DOHH2 (cell line): ENCODE results near the gene REL.

ENCODE experiments used
- EZH2phosphoT487 ChIP-seq: fragments of 200-600 bp; sonication (generic); IDR thresholded peaks from 2 replicates; pipeline ENCODE4 v1.6.1; 2017; ENCODE audit warnings: borderline replicate concordance, mild to moderate bottlenecking, antibody characterized with exemption, low read length, moderate library complexity, mixed read lengths
- TF ChIP-seq, protein P1 (sequence below): fragments of 200-600 bp; sonication (generic); IDR thresholded peaks from one replicate; pipeline ENCODE4 v1.5.1; 2014; ENCODE audit warnings: antibody characterized with exemption, mild to moderate bottlenecking, low read depth, low read length; ENCODE audit not compliant: poor library complexity, severe bottlenecking

GRCh38 chr2:60925994-60926740 lies 44.8 kb downstream of the REL start:
- TF ChIP-seq, protein P1, sequence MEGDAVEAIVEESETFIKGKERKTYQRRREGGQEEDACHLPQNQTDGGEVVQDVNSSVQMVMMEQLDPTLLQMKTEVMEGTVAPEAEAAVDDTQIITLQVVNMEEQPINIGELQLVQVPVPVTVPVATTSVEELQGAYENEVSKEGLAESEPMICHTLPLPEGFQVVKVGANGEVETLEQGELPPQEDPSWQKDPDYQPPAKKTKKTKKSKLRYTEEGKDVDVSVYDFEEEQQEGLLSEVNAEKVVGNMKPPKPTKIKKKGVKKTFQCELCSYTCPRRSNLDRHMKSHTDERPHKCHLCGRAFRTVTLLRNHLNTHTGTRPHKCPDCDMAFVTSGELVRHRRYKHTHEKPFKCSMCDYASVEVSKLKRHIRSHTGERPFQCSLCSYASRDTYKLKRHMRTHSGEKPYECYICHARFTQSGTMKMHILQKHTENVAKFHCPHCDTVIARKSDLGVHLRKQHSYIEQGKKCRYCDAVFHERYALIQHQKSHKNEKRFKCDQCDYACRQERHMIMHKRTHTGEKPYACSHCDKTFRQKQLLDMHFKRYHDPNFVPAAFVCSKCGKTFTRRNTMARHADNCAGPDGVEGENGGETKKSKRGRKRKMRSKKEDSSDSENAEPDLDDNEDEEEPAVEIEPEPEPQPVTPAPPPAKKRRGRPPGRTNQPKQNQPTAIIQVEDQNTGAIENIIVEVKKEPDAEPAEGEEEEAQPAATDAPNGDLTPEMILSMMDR = no peak
- TF ChIP-seq EZH2phosphoT487 = no peak
